Activated naive CD4-positive, alpha-beta T cell (primary cell): Measurements from ENCODE around the gene ZNF500.
A peak's percentile ranks its signal among the peaks of the same experiment; 100 is the strongest.
"Not testable (repeated sequence)": the region's sequence is repeated elsewhere in the genome, so short reads cannot be mapped to it uniquely, and the experiment has no call there.

Source experiments
- DNase-seq, 4 experiments: peaks; one replicate each; lab custom pipeline; 2025; lab: John Stamatoyannopoulos, UW

The ZNF500 gene

GRCh38 chr16:4745274-4745569 lies 21.7 kb downstream of the ZNF500 start:
- DNase-seq = no peak

GRCh38 chr16:4744555-4745273 lies 22.2 kb downstream of the ZNF500 start:
- no peak for DNase-seq

DNA sequence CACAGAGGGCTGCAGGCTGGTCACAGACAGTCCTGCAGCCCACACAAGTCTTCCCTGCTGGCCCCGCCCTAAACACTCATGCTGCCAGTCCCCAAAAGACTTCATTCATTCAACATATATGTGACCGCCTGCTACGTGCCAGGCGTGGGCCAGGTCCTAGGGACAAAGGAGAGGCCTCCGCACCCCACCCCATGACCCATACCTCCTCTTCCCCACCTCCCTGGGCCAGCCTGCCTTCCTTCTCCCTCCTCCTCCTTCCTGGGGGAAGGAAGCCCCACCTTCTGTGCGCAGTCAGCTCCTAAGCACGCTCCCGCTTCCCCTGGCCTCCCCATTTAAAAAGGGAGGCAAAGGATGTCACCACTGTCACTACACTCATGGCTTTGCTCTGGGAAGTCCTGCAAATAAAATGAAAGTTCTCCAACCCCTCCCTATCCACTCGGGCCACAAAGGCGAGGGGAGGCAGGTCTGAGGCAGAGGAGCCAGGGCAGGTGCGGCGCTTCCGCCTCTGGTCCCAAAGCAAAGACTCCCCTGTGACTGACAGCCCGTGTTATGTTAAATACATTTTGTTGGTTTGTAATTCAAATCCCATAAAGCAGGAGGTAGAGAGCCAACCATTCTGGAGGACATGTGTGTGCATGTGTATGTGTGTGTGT lies 23.6 kb downstream of the ZNF500 start:
- no peak for DNase-seq

GRCh38 chr16:4738370-4738769 lies 28.6 kb downstream of the ZNF500 start:
- not testable (repeated sequence) for DNase-seq

- DNase-seq = no peak
Measured at GRCh38 chr16:4737545-4737944, 29.4 kb downstream of the ZNF500 start.

GRCh38 chr16:4736546-4736945 lies 30.4 kb downstream of the ZNF500 start:
- DNase-seq = no peak

DNA sequence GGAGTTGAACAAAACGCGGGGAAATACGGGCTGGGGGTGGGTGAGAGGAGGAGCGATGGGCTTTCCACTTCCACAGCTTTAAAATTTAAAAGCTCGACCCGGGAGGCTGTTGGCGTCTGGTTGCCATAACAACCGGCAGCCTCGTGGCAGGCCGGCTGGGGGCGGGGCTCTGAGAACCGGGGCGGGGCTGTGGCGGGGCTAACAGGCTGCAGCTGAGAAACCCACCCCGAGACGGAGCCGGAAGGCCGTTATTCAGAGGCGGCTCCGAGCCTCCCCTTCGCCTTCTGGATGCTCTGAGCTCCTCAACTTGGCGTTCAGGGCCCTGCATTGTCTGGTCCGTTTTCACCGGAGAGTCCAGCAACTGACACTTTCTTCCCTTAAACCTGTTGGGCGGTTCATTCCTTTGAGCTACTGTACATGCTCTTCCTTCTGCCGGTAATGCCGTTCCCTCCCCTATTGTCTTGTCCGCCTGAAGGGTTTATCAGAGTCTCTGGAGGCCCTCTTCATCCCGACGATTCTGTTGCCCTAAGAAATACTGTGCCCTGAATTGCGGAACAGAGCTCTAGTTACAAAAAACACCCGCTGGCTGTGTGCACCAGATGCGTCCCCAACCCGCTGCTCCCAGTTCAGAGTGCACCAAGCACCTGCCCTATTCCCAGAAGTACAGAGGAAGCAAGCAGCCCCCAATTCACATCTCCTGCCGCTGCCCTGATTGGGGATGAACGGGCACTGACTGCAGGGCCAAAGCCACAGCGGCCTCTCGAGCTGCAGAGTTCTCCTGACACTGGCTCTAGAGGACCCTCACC lies 32.0 kb downstream of the ZNF500 start:
- peak; percentile 39 to 94 (median 86) for DNase-seq

DNA sequence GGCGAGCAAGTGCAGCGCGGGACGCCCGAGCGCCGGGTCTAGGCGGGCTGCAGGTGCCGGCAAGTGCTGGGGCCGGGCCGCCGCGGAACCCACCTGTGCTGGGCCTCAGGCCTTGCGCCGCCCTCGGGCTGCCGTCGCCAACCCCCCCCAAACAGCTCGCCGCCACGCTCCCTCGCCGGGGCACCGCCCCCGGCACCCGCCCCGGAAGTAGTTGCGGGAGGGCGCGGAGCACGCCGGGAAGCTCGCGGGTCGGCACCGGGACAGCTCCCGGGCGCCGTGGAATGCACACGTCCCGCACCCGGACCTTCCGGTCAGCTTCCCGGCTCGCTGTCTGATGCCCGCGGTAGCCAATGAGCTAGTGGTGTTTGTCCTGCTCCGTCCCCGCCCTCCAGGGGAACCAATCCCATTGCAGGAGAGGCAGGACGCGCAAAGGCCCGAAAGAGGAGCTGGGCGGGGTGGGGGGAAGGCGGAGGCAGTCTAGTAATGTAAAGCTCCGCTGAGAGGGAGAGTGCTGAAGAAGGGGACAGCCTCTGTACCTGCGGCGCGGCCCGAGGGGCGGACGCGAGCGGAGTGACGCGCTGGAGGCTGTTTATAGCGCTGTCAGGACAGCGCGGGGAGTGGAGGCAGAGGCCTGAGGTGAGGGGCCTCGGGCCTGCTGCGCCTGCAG lies 32.8 kb downstream of the ZNF500 start, which contains the start of the genes ANKS3 and DNAAF8:
Gene ANKS3, minus strand, starts transcription at position 209 of the 667 bp plus-strand sequence. CDS start 4,122 bp downstream, outside the sequence.
Gene DNAAF8, plus strand, starts transcription at position 475 of the 667 bp plus-strand sequence. CDS start 1,978 bp downstream, outside the sequence.
- DNase-seq = peak; percentile 47 to 75 (median 61)

DNA sequence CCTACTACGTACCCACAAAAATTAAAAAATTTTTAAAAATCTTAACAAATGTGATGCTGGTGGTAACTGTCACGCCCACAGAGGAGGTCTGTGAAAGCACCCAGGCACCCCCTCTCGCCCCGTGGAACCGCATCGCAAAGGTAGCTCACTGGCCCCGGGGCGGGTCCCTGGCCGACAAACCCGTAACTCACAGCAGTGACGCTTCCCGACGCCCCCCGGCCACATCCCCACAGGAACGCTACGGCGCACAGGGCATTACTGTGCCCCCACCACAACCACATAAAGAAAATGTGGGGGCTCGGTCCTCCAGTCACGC lies 33.3 kb downstream of the ZNF500 start:
- peak in 1 of 4 experiments; percentile 16 for DNase-seq

- DNase-seq = no peak
Measured at GRCh38 chr16:4733211-4733742, 33.7 kb downstream of the ZNF500 start.

GRCh38 chr16:4729876-4730275 lies 37.1 kb downstream of the ZNF500 start:
- no peak for DNase-seq

DNA sequence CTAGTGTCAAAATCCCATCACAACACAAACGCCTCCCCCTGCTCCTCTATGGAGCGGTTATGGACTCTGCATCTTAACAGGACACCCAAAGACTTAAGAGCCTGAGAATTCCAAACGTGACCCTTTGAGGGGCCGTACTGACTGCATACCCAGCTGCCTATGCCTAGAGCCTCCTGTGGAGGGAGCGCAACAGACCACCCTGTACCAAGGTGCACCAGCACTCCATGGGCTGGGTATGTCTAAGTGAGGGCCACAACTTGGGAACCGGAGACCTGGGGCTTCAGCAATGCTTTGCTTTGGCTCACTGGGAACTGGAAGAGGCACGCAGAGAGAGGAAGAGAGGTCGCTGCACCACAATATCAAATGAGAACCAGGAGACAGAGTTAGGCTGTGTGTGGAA lies 38.3 kb downstream of the ZNF500 start:
- DNase-seq = no peak

GRCh38 chr16:4726616-4727015 lies 40.3 kb downstream of the ZNF500 start:
- DNase-seq = no peak

GRCh38 chr16:4724661-4725270 lies 42.2 kb downstream of the ZNF500 start:
- no peak for DNase-seq

GRCh38 chr16:4723071-4723767 lies 43.7 kb downstream of the ZNF500 start:
- no peak for DNase-seq

DNA sequence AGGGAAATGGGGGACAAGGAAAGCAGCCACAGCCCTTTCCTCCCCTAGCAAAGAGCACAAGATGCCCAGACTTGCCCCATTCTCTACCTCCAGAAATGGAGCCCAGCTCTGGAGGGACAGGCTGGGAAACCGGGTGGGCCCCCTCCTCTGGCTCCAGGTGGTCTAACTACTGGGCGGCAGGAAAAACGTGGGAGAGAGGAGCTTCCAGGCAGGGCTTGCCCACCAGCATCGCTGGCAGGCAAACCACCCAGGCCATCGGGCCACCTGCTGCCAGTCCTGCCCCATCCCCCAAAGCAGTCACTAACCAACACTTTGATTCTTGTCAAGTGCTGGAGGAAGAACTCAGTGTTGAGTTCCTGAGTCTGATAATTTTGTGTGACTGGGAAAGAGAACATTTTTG lies 48.5 kb downstream of the ZNF500 start:
- no peak for DNase-seq

- no peak for DNase-seq
Measured at GRCh38 chr16:4714996-4715395, 52.0 kb downstream of the ZNF500 start.

GRCh38 chr16:4713663-4714501 lies 53.1 kb downstream of the ZNF500 start:
- no peak for DNase-seq

- DNase-seq = no peak
Measured at GRCh38 chr16:4709481-4709880, 57.5 kb downstream of the ZNF500 start.

DNA sequence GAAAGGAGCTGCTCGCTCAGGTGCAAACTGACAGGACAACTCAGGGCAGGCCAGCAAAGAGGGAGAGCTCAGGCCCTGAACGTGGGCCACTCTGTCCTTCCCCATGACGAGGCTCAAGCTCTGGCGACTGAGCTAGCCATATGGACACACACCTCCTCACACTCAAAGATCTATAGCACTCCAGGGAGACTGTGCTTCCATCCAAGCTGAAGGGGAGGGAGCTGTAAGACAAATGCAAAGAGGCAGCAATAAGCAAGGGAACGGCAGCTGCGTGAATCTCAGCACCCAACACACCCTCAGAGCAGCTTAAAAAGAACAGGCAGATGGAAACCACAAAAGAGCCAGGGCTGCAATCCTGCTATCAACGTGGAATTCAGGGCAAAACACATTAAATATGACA lies 60.1 kb downstream of the ZNF500 start:
- DNase-seq = no peak
